Activated T-cell treated with anti-CD3 and anti-CD28 coated beads, Interleukin-2, amount 50 U/mL, for 72 hours (primary cell): ENCODE data around the gene SRSF2. TPM values are rescaled to one million over a fixed set of nuclear protein-coding genes. Genes with fewer than 3 reads are reported as not detected.

Source experiments
- ATAC-seq, 2 donors: fragments of 150-1000 bp; cut with Tn5 transposase; replicated peaks in 1 of 2; 2 replicates each; pipeline ENCODE4 v1.10.0; 2021; ENCODE audit warnings: moderate library complexity in 2 of 2, mild to moderate bottlenecking in 1 of 2
- DNase-seq, 2 donors: peaks; one replicate each; pipeline ENCODE4 v3.0.0; 2021 to 2022; ENCODE audit warnings: mixed read lengths in 1 of 2
- H3K27ac Mint-ChIP-seq: one replicate; pipeline ENCODE4 v1.8.0; 2022; ENCODE audit warnings: mild to moderate bottlenecking, moderate library complexity, mixed read lengths
- H3K27me3 Mint-ChIP-seq: one replicate; pipeline ENCODE4 v1.8.0; 2022; ENCODE audit warnings: low read depth, mixed read lengths
- H3K36me3 Mint-ChIP-seq, 2 donors: one replicate each; pipeline ENCODE4 v1.8.0; 2022; ENCODE audit warnings: mixed read lengths in 2 of 2, mild to moderate bottlenecking in 1 of 2; ENCODE audit not compliant: insufficient read depth in 2 of 2
- H3K4me1 Mint-ChIP-seq: one replicate; pipeline ENCODE4 v1.8.0; 2022; ENCODE audit warnings: low read depth, mixed read lengths
- H3K4me3 Mint-ChIP-seq, 2 donors: one replicate each; pipeline ENCODE4 v1.8.0; 2022; ENCODE audit warnings: mild to moderate bottlenecking in 2 of 2, mixed read lengths in 2 of 2, moderate library complexity in 2 of 2
- H3K9me3 Mint-ChIP-seq, 2 donors: one replicate each; pipeline ENCODE4 v1.8.0; 2022; ENCODE audit warnings: mixed read lengths in 2 of 2
- total RNA-seq, 2 donors: library from RNA; stranded (reverse); gene quantifications; one replicate each; pipeline ENCODE4 v1.2.3, GENCODE V29; 2022

The SRSF2 gene
- total RNA-seq, 2 donors from 2014 or later, result 260 to 275 TPM

- no peaks in the 10 kb centered on the region for H3K9me3 Mint-ChIP-seq
- ATAC-seq (no peak), DNase-seq (no peak)
- no peaks in the 10 kb centered on the region for H3K4me1 Mint-ChIP-seq
- H3K4me3 Mint-ChIP-seq, result no peak overlapping the region
- no peak overlapping the region for H3K27ac Mint-ChIP-seq
- no peaks in the 10 kb centered on the region for H3K27me3 Mint-ChIP-seq
- H3K36me3 Mint-ChIP-seq, result no peaks in the 10 kb centered on the region
These were observed 50.4 kb downstream of the SRSF2 start for GRCh38 chr17:76686538-76687297.

DNA sequence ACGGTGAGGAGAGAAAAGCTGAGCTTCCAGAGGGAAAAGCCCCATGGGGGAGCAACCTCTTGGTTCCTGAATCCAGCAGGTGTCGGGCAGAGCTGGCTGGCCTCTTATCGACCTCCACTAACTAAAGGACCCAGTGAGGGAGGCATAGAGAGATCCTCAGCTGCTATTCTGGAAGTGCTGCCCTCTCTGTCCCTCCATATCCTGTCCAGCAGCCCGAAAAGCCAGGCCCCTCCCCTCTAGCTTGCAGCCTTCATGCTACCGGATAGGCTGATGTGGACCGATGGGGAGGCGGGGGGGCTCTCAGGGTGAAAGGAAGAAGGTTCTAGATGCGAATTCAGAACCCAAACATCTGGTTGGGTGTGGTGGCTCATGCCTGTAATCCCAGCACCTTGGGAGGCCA, 51.3 kb downstream of the SRSF2 start:
- ATAC-seq, result no peak
- DNase-seq, result no peak
- H3K4me3 Mint-ChIP-seq, result no peak overlapping the region
- H3K9me3 Mint-ChIP-seq, result no peaks in the 10 kb centered on the region
- H3K36me3 Mint-ChIP-seq, result no peaks in the 10 kb centered on the region
- no peaks in the 10 kb centered on the region for H3K27me3 Mint-ChIP-seq
- peaks cover 7% of the 10 kb centered on the region for H3K4me1 Mint-ChIP-seq
- H3K27ac Mint-ChIP-seq, result no peak overlapping the region

- DNase-seq (no peak), ATAC-seq (no peak)
- Mint-ChIP-seq H3K4me1 (peaks cover 7% of the 10 kb centered on the region), H3K36me3 (no peaks in the 10 kb centered on the region), H3K4me3 (no peak overlapping the region), H3K27ac (no peak overlapping the region), H3K9me3 (no peaks in the 10 kb centered on the region), H3K27me3 (no peaks in the 10 kb centered on the region)
These were observed 51.8 kb downstream of the SRSF2 start for GRCh38 chr17:76685366-76685765.

- Mint-ChIP-seq H3K36me3 (no peaks in the 10 kb centered on the region), H3K4me1 (peaks cover 7% of the 10 kb centered on the region), H3K27ac (no peak overlapping the region), H3K4me3 (no peak overlapping the region), H3K9me3 (no peaks in the 10 kb centered on the region), H3K27me3 (no peaks in the 10 kb centered on the region)
- ATAC-seq (no peak), DNase-seq (no peak)
These were observed 52.4 kb downstream of the SRSF2 start for GRCh38 chr17:76684756-76685155.

Other genes starting within 250 kb of the SRSF2 start
- gene RHBDF2, start 235.9 kb downstream of the SRSF2 start, total RNA-seq, result 10 to 100 TPM; 38.7 to 39.0 TPM
- gene CYGB, start 199.6 kb downstream of the SRSF2 start, total RNA-seq, result under 1 TPM in 1 of 2 donors, not detected in 1; 0.44 TPM
- gene PRCD, start 197.3 kb downstream of the SRSF2 start, total RNA-seq, result 1 to 10 TPM; 1.1 to 1.5 TPM
- 1 to 10 TPM; 1.0 to 1.2 TPM for gene ST6GALNAC2, start 151.5 kb downstream of the SRSF2 start, total RNA-seq
- gene ST6GALNAC1, start 93.6 kb downstream of the SRSF2 start, total RNA-seq, result 1 to 10 TPM in 1 of 2 donors, under 1 TPM in 1; 0.44 to 1.8 TPM
- 10 to 100 TPM; 17.4 to 21.8 TPM for gene MXRA7, start 26.4 kb downstream of the SRSF2 start, total RNA-seq
- 10 to 100 TPM; 56.5 to 67.2 TPM for gene JMJD6, start 10.7 kb downstream of the SRSF2 start, total RNA-seq
- 10 to 100 TPM; 25.4 to 30.7 TPM for gene METTL23, start 10.5 kb downstream of the SRSF2 start, total RNA-seq
- gene MFSD11, start 788 bp upstream of the SRSF2 start, total RNA-seq, result 10 to 100 TPM; 34.8 to 43.1 TPM
- 1 to 10 TPM in 1 of 2 donors, under 1 TPM in 1; 0.28 to 1.4 TPM for gene MGAT5B, start 131.1 kb upstream of the SRSF2 start, total RNA-seq